ENCODE results near the gene TSLP.

Gene TSLP

DNA sequence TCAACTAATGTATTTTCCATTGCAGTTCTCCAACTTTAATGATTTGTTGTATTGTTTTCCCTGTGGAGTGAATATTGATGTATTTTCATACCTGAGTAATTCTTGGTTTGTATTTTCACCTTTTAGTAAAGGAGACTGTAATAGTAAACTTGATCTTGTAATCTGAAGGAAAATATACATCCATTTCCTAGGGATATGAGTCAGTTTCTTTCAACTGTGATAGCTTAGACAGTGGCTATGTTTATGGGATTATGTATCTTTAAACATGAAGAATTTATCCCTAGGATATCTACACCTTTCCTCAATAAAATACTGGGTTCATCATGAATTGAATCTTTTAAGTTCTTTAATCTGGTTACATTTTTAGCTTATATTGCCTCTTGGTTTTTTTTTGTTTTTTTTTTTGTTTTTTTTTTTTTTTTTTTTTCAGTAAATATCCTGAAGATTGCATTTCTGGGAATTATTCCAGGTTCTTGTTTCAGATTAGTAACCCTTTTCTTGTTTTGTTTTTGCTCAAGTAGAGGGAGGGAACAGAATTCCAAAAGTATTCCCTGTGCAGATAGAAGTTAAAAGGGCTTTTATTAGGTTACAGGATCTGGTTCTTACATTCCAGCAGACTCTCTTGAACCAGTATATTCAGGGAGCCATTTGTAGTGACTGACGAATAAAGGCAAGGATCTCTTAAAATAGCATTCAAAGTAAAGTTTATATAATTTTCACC lies 27.7 kb downstream of the TSLP start:
- DNase-seq = no peak

- DNase-seq = no peak
Observed at GRCh38 chr5:111106320-111106948, 34.9 kb downstream of the TSLP start.

DNA sequence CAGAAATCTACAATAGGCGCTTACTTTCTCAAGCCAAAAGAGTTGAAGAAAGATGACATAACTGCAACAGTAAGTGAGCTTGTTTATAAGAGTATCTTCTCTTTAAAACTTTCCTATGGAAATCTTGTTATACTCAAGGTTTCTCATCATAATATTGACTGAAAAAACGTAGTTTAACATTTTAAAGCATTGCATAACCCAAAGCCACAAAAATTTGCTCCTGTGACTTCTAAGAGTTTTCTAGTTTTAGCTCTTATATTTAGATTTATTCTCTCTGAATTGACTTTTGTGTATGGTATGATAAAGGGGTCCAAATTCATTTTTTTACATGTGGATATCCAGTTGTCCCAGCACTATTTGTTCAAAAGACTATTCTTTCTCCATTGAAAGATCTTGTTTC lies 35.9 kb downstream of the TSLP start:
- DNase-seq = no peak

- DNase-seq = no peak
Observed at GRCh38 chr5:111111956-111112355, 40.4 kb downstream of the TSLP start.

- no peak for DNase-seq
Observed at GRCh38 chr5:111113678-111114077, 42.2 kb downstream of the TSLP start.

GRCh38 chr5:111115229-111115628 lies 43.7 kb downstream of the TSLP start:
- DNase-seq = no peak

- peak; percentile 65 for DNase-seq
Observed at GRCh38 chr5:111116550-111116949, 45.0 kb downstream of the TSLP start.

DNA sequence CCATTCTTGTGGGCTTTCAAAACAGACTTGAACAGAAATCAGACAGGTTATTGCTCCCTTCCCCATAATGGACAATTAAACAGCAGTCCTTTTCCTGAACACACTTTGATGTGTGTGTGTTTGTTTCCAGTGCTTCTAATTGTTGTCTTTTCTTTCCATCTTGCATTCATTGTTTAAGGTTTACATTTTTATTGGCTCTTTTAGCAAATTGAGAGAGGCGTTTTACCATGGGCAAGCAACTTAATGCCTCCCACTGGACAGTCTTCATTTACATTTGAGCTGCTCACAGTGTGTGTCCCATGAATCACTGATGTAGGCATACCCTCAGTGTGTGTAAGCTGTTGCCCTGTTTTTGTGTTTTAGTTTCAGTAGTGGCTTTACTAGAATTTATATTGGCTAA lies 45.6 kb downstream of the TSLP start:
- no peak for DNase-seq

- DNase-seq = no peak
Observed at GRCh38 chr5:111119221-111119620, 47.7 kb downstream of the TSLP start.

DNA sequence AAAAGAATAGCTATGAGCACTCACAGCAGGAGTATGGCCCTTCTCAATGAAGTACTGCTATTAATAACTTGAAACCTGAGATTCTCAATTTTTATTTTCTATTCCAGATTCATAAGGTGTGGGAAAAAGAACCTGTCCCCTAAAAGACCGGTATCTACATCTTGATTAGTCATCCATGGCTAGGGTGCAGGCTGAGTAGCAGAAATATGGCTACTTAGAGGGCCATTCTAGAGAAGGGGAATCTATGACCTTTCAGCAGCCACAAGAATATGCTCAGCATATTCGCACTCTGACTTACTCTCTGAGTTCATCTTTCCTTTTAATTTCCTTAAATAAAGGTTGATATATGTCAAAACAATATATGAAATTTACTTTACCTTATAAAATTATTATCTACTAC lies 48.3 kb downstream of the TSLP start:
- no peak for DNase-seq

- DNase-seq = no peak
Observed at GRCh38 chr5:111120911-111121310, 49.4 kb downstream of the TSLP start.

DNA sequence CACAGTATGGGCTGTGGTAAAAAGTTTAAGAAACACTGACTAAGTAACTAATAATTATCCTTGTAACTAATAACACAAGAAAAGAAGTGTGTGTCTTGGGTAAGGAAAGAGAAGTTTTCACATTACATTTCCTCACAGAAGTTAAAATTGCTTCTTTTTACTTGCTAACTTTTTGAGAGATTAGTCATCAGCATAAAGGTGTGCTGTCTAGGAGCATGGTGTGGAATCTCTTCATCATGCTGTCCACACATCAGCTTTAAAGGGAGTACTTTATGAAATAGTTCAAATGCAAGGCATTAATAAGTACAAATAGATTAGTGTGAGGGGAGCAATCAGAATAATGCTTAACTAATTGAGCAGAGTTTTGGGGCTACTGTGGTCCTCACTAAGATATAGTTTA lies 50.4 kb downstream of the TSLP start:
- DNase-seq = no peak

- DNase-seq = no peak
Observed at GRCh38 chr5:111122398-111122797, 50.9 kb downstream of the TSLP start.

DNA sequence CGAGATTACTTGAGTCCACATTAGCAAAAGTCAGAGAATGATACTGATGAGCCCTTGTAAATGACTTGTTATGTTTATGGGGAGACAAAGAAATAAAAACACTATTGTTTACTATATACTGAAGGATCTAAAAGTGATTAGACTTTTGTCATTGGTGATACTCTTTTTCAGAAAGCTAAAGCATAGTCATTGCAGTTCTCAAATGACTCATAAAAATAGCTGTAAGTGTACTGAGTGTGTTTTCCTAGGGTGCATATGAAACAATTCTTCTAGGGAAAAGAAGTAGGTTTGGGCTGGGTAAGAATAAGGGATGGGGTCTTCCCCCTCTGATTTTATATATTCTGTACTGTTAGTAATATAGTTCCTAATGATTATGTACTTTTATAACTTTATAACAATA lies 53.3 kb downstream of the TSLP start:
- no peak for DNase-seq

- no peak for DNase-seq
Observed at GRCh38 chr5:111126896-111127295, 55.4 kb downstream of the TSLP start.

Measured in SIG-M5 (cell line).